Activated T-cell treated with anti-CD3 and anti-CD28 coated beads, Interleukin-2, amount 50 U/mL, for 24 hours (primary cell): ENCODE data around the gene RIT1.

Experiments
- DNase-seq: peaks from one replicate; pipeline ENCODE4 v3.0.0-alpha.2; 2020
- H3K27ac Mint-ChIP-seq: 2 replicates; pipeline ENCODE4 v1.8.0; 2020; ENCODE audit warnings: mild to moderate bottlenecking, mixed read lengths
- H3K27me3 Mint-ChIP-seq: 2 replicates; pipeline ENCODE4 v1.8.0; 2020; ENCODE audit warnings: mixed read lengths
- H3K36me3 Mint-ChIP-seq: 2 replicates; pipeline ENCODE4 v1.8.0; 2020; ENCODE audit warnings: low read depth, mixed read lengths
- H3K4me1 Mint-ChIP-seq: 2 replicates; pipeline ENCODE4 v1.8.0; 2020; ENCODE audit warnings: low read depth, mixed read lengths
- H3K4me3 Mint-ChIP-seq: 2 replicates; pipeline ENCODE4 v1.8.0; 2020; ENCODE audit warnings: mild to moderate bottlenecking, moderate library complexity, mixed read lengths
- H3K9me3 Mint-ChIP-seq: 2 replicates; pipeline ENCODE4 v1.8.0; 2020; ENCODE audit warnings: mixed read lengths

RIT1 gene

GRCh38 chr1:155890251-155890650 is 20.9 kb downstream of the RIT1 start:
- H3K27ac Mint-ChIP-seq, result no peak overlapping the region
- H3K9me3 Mint-ChIP-seq, result no peaks in the 10 kb centered on the region
- peaks cover under 1% of the 10 kb centered on the region for H3K36me3 Mint-ChIP-seq
- peaks cover 15% of the 10 kb centered on the region for H3K4me1 Mint-ChIP-seq
- no peak overlapping the region for H3K4me3 Mint-ChIP-seq
- no peaks in the 10 kb centered on the region for H3K27me3 Mint-ChIP-seq
- DNase-seq, result no peak

- H3K27ac Mint-ChIP-seq, result no peak overlapping the region
- no peak overlapping the region for H3K4me3 Mint-ChIP-seq
- H3K36me3 Mint-ChIP-seq, result no peaks in the 10 kb centered on the region
- H3K9me3 Mint-ChIP-seq, result no peaks in the 10 kb centered on the region
- H3K4me1 Mint-ChIP-seq, result peaks cover 15% of the 10 kb centered on the region
- H3K27me3 Mint-ChIP-seq, result no peaks in the 10 kb centered on the region
- DNase-seq, result no peak
These were observed 21.6 kb downstream of the RIT1 start for GRCh38 chr1:155889566-155889965.

GRCh38 chr1:155888481-155888880 is 22.7 kb downstream of the RIT1 start:
- Mint-ChIP-seq H3K36me3 (no peaks in the 10 kb centered on the region), H3K27me3 (no peaks in the 10 kb centered on the region), H3K9me3 (no peaks in the 10 kb centered on the region), H3K4me1 (peaks cover 8% of the 10 kb centered on the region), H3K27ac (no peak overlapping the region), H3K4me3 (no peak overlapping the region)
- no peak for DNase-seq

GRCh38 chr1:155884982-155885381 is 26.2 kb downstream of the RIT1 start:
- Mint-ChIP-seq H3K27me3 (no peaks in the 10 kb centered on the region), H3K9me3 (no peaks in the 10 kb centered on the region), H3K4me1 (no peaks in the 10 kb centered on the region), H3K36me3 (peaks cover 2% of the 10 kb centered on the region), H3K4me3 (no peak overlapping the region), H3K27ac (no peak overlapping the region)
- DNase-seq, result no peak

GRCh38 chr1:155884031-155884960 is 26.9 kb downstream of the RIT1 start:
- H3K4me3 Mint-ChIP-seq, result no peak overlapping the region
- H3K27me3 Mint-ChIP-seq, result no peaks in the 10 kb centered on the region
- no peak for DNase-seq
- no peak overlapping the region for H3K27ac Mint-ChIP-seq
- no peaks in the 10 kb centered on the region for H3K9me3 Mint-ChIP-seq
- H3K4me1 Mint-ChIP-seq, result no peaks in the 10 kb centered on the region
- peaks cover 2% of the 10 kb centered on the region for H3K36me3 Mint-ChIP-seq

GRCh38 chr1:155882766-155883165 is 28.4 kb downstream of the RIT1 start:
- Mint-ChIP-seq H3K4me3 (no peak overlapping the region), H3K27me3 (no peaks in the 10 kb centered on the region), H3K9me3 (no peaks in the 10 kb centered on the region), H3K4me1 (no peaks in the 10 kb centered on the region), H3K36me3 (peaks cover 2% of the 10 kb centered on the region), H3K27ac (no peak overlapping the region)
- DNase-seq, result no peak

GRCh38 chr1:155882235-155882634 is 28.9 kb downstream of the RIT1 start:
- Mint-ChIP-seq H3K4me1 (no peaks in the 10 kb centered on the region), H3K36me3 (peaks cover 2% of the 10 kb centered on the region), H3K4me3 (no peak overlapping the region), H3K27me3 (no peaks in the 10 kb centered on the region), H3K27ac (no peak overlapping the region), H3K9me3 (no peaks in the 10 kb centered on the region)
- DNase-seq, result no peak

- Mint-ChIP-seq H3K27ac (no peak overlapping the region), H3K9me3 (no peaks in the 10 kb centered on the region), H3K4me1 (no peaks in the 10 kb centered on the region), H3K4me3 (no peak overlapping the region), H3K36me3 (peaks cover 2% of the 10 kb centered on the region), H3K27me3 (no peaks in the 10 kb centered on the region)
- DNase-seq, result no peak
These were observed 30.2 kb downstream of the RIT1 start for GRCh38 chr1:155880950-155881349.

GRCh38 chr1:155880251-155880650 is 30.9 kb downstream of the RIT1 start:
- Mint-ChIP-seq H3K36me3 (peaks cover 2% of the 10 kb centered on the region), H3K27me3 (no peaks in the 10 kb centered on the region), H3K4me1 (no peaks in the 10 kb centered on the region), H3K9me3 (no peaks in the 10 kb centered on the region), H3K4me3 (no peak overlapping the region), H3K27ac (no peak overlapping the region)
- no peak for DNase-seq

- no peaks in the 10 kb centered on the region for H3K27me3 Mint-ChIP-seq
- H3K4me3 Mint-ChIP-seq, result no peak overlapping the region
- no peaks in the 10 kb centered on the region for H3K9me3 Mint-ChIP-seq
- DNase-seq, result no peak
- peaks cover 2% of the 10 kb centered on the region for H3K36me3 Mint-ChIP-seq
- no peaks in the 10 kb centered on the region for H3K4me1 Mint-ChIP-seq
- H3K27ac Mint-ChIP-seq, result no peak overlapping the region
These were observed 33.2 kb downstream of the RIT1 start for GRCh38 chr1:155877945-155878344.

GRCh38 chr1:155873860-155874259 is 37.3 kb downstream of the RIT1 start:
- Mint-ChIP-seq H3K36me3 (no peaks in the 10 kb centered on the region), H3K4me3 (no peak overlapping the region), H3K4me1 (no peaks in the 10 kb centered on the region), H3K27me3 (no peaks in the 10 kb centered on the region), H3K9me3 (no peaks in the 10 kb centered on the region), H3K27ac (no peak overlapping the region)
- DNase-seq, result no peak

GRCh38 chr1:155872527-155872926 is 38.6 kb downstream of the RIT1 start:
- no peak overlapping the region for H3K27ac Mint-ChIP-seq
- no peaks in the 10 kb centered on the region for H3K9me3 Mint-ChIP-seq
- H3K4me3 Mint-ChIP-seq, result no peak overlapping the region
- no peak for DNase-seq
- no peaks in the 10 kb centered on the region for H3K27me3 Mint-ChIP-seq
- no peaks in the 10 kb centered on the region for H3K36me3 Mint-ChIP-seq
- H3K4me1 Mint-ChIP-seq, result no peaks in the 10 kb centered on the region

GRCh38 chr1:155871390-155871789 is 39.8 kb downstream of the RIT1 start:
- Mint-ChIP-seq H3K27ac (no peak overlapping the region), H3K9me3 (no peaks in the 10 kb centered on the region), H3K27me3 (no peaks in the 10 kb centered on the region), H3K4me1 (no peaks in the 10 kb centered on the region), H3K36me3 (no peaks in the 10 kb centered on the region), H3K4me3 (no peak overlapping the region)
- DNase-seq, result no peak

- Mint-ChIP-seq H3K9me3 (no peaks in the 10 kb centered on the region), H3K27ac (no peak overlapping the region), H3K4me3 (no peak overlapping the region), H3K4me1 (no peaks in the 10 kb centered on the region), H3K36me3 (no peaks in the 10 kb centered on the region), H3K27me3 (no peaks in the 10 kb centered on the region)
- no peak for DNase-seq
These were observed 43.4 kb downstream of the RIT1 start for GRCh38 chr1:155867766-155868165.

- Mint-ChIP-seq H3K4me1 (peaks cover 17% of the 10 kb centered on the region), H3K36me3 (peaks cover 3% of the 10 kb centered on the region), H3K27ac (no peak overlapping the region), H3K27me3 (peaks cover 11% of the 10 kb centered on the region), H3K9me3 (no peaks in the 10 kb centered on the region), H3K4me3 (no peak overlapping the region)
- DNase-seq, result no peak
These were observed 46.8 kb downstream of the RIT1 start for GRCh38 chr1:155864393-155864792.
